Smooth muscle cell of the brain vasculature (primary cell): ENCODE data around the gene CNTNAP2.
"Not testable (repeated sequence)": the region's sequence is repeated elsewhere in the genome, so short reads cannot be mapped to it uniquely, and the experiment has no call there.

Source experiments
- DNase-seq: peaks from one replicate; pipeline ENCODE4 v3.0.0-alpha.2; 2012; ENCODE audit warnings: low read depth, low spot score

Gene CNTNAP2

GRCh38 chr7:148020679-148021078 is 1904.1 kb downstream of the CNTNAP2 start:
- DNase-seq, result no peak

- DNase-seq, result no peak
These were observed 1905.0 kb downstream of the CNTNAP2 start for GRCh38 chr7:148021507-148022045.

GRCh38 chr7:148022832-148023231 is 1906.2 kb downstream of the CNTNAP2 start:
- no peak for DNase-seq

- DNase-seq, result no peak
These were observed 1910.1 kb downstream of the CNTNAP2 start for GRCh38 chr7:148026713-148027112.

- DNase-seq, result no peak
These were observed 1911.6 kb downstream of the CNTNAP2 start for GRCh38 chr7:148028165-148028564.

- no peak for DNase-seq
These were observed 1914.4 kb downstream of the CNTNAP2 start for GRCh38 chr7:148031019-148031418.

GRCh38 chr7:148031811-148032210 is 1915.2 kb downstream of the CNTNAP2 start:
- no peak for DNase-seq

- DNase-seq, result no peak
These were observed 1919.3 kb downstream of the CNTNAP2 start for GRCh38 chr7:148035950-148036349.

- DNase-seq, result no peak
These were observed 1920.4 kb downstream of the CNTNAP2 start for GRCh38 chr7:148037044-148037443.

- no peak for DNase-seq
These were observed 1924.6 kb downstream of the CNTNAP2 start for GRCh38 chr7:148041156-148041555.

GRCh38 chr7:148042935-148043631 is 1926.5 kb downstream of the CNTNAP2 start:
- no peak for DNase-seq

- DNase-seq, result no peak
These were observed 1927.6 kb downstream of the CNTNAP2 start for GRCh38 chr7:148044173-148044572.

GRCh38 chr7:148045521-148045920 is 1928.9 kb downstream of the CNTNAP2 start:
- DNase-seq, result no peak

- DNase-seq, result no peak
These were observed 1932.5 kb downstream of the CNTNAP2 start for GRCh38 chr7:148049068-148049467.

- DNase-seq, result no peak
These were observed 1934.0 kb downstream of the CNTNAP2 start for GRCh38 chr7:148050492-148051158.

- no peak for DNase-seq
These were observed 1939.8 kb downstream of the CNTNAP2 start for GRCh38 chr7:148056406-148056805.

GRCh38 chr7:148058092-148058491 is 1941.5 kb downstream of the CNTNAP2 start:
- DNase-seq, result no peak

- DNase-seq, result no peak
These were observed 1942.2 kb downstream of the CNTNAP2 start for GRCh38 chr7:148058753-148059152.

GRCh38 chr7:148060724-148061123 is 1944.1 kb downstream of the CNTNAP2 start:
- no peak for DNase-seq

GRCh38 chr7:148078111-148078510 is 1961.5 kb downstream of the CNTNAP2 start:
- not testable (repeated sequence) for DNase-seq

- no peak for DNase-seq
These were observed 1962.8 kb downstream of the CNTNAP2 start for GRCh38 chr7:148079206-148080080.

GRCh38 chr7:148083448-148083847 is 1966.8 kb downstream of the CNTNAP2 start:
- no peak for DNase-seq
